HepG2 (cell line): ENCODE results near the gene NET1.

Experiments
- EZH2 ChIP-seq: conservative IDR thresholded peaks from 2 replicates; pipeline ENCODE4 v1.6.1; 2012; ENCODE audit warnings: mild to moderate bottlenecking, low read depth, low read length, moderate library complexity
- FOSL2 ChIP-seq: sonication (generic); formaldehyde crosslinking; IDR thresholded peaks from 2 replicates; pipeline ENCODE4 v1.4.0; 2020; ENCODE audit warnings: missing genetic modification reagents
- FOXP4 ChIP-seq: sonication (generic); formaldehyde crosslinking; IDR thresholded peaks from 2 replicates; pipeline ENCODE4 v1.4.0; 2020; ENCODE audit warnings: missing genetic modification reagents
- JUN ChIP-seq: sonication (generic); formaldehyde crosslinking; IDR thresholded peaks from 2 replicates; pipeline ENCODE4 v1.4.0; 2020; ENCODE audit warnings: mild to moderate bottlenecking, missing genetic modification reagents
- MAFK ChIP-seq, 2 experiments: IDR thresholded peaks in 1 of 2; conservative IDR thresholded peaks in 1 of 2; 2 replicates each; pipeline ENCODE4 v1.6.1; 2011; ENCODE audit warnings: improper control_type of control experiment in 2 of 2, low read length in 2 of 2
- ZBTB7B ChIP-seq: sonication (generic); formaldehyde crosslinking; IDR thresholded peaks from 2 replicates; pipeline ENCODE4 v1.4.0; 2020; ENCODE audit warnings: missing genetic modification reagents
- ZFP1 ChIP-seq: IDR thresholded peaks from 2 replicates; pipeline ENCODE4 v1.6.1; 2016
- TF ChIP-seq, protein P1 (sequence below): IDR thresholded peaks from 2 replicates; pipeline ENCODE4 v1.6.1; 2012; ENCODE audit warnings: low read length, improper control_type of control experiment
- TF ChIP-seq, protein P2 (sequence below): sonication (generic); formaldehyde crosslinking; IDR thresholded peaks from 2 replicates; pipeline ENCODE4 v1.5.0; 2020; ENCODE audit warnings: mild to moderate bottlenecking, missing genetic modification reagents, moderate library complexity

DNA sequence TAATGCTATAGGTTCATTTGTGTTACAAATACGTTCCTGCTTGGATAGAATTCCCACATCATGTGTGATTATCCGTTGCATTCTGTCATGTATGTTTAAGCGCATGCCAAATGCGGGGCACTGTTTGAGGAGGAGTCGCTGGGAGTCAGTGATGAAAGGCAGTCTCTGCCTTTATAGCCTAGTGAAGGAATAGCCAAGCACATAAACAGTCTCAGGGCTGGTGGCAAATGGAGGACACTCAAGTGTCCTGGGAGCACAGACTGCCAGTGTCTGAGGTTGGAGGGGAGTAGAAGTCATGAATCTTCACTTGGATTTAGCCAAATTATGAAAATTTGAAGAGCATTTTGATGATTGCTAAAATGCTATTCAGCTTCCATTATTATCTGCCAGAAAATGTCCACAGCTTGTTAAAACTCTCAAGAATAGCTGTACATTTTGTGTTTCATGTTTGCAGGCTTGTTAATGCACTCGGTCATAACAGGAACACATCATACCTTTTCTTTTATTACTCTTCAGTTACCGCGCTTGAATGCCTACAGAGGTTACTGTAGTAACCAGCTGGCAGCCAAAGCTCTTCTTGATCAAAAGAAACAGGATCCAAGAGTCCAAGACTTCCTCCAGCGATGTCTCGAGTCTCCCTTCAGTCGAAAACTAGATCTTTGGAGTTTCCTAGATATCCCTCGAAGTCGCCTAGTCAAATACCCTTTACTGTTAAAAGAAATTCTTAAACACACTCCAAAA, 41.6 kb downstream of the NET1 start:
- TF ChIP-seq EZH2: no peak
- TF ChIP-seq FOXP4 (CRISPR knock-in tag): no peak
- TF ChIP-seq, protein P1, sequence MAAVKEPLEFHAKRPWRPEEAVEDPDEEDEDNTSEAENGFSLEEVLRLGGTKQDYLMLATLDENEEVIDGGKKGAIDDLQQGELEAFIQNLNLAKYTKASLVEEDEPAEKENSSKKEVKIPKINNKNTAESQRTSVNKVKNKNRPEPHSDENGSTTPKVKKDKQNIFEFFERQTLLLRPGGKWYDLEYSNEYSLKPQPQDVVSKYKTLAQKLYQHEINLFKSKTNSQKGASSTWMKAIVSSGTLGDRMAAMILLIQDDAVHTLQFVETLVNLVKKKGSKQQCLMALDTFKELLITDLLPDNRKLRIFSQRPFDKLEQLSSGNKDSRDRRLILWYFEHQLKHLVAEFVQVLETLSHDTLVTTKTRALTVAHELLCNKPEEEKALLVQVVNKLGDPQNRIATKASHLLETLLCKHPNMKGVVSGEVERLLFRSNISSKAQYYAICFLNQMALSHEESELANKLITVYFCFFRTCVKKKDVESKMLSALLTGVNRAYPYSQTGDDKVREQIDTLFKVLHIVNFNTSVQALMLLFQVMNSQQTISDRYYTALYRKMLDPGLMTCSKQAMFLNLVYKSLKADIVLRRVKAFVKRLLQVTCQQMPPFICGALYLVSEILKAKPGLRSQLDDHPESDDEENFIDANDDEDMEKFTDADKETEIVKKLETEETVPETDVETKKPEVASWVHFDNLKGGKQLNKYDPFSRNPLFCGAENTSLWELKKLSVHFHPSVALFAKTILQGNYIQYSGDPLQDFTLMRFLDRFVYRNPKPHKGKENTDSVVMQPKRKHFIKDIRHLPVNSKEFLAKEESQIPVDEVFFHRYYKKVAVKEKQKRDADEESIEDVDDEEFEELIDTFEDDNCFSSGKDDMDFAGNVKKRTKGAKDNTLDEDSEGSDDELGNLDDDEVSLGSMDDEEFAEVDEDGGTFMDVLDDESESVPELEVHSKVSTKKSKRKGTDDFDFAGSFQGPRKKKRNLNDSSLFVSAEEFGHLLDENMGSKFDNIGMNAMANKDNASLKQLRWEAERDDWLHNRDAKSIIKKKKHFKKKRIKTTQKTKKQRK: no peak
- TF ChIP-seq ZBTB7B (CRISPR knock-in tag): no peak
- no peak for TF ChIP-seq MAFK (conservative IDR thresholded peaks at IDR 0.05 in 1 of 2, IDR thresholded peaks at IDR 0.05 in 1 of 2; ENCODE audit: low read length in 2 of 2)
- TF ChIP-seq, protein P2, sequence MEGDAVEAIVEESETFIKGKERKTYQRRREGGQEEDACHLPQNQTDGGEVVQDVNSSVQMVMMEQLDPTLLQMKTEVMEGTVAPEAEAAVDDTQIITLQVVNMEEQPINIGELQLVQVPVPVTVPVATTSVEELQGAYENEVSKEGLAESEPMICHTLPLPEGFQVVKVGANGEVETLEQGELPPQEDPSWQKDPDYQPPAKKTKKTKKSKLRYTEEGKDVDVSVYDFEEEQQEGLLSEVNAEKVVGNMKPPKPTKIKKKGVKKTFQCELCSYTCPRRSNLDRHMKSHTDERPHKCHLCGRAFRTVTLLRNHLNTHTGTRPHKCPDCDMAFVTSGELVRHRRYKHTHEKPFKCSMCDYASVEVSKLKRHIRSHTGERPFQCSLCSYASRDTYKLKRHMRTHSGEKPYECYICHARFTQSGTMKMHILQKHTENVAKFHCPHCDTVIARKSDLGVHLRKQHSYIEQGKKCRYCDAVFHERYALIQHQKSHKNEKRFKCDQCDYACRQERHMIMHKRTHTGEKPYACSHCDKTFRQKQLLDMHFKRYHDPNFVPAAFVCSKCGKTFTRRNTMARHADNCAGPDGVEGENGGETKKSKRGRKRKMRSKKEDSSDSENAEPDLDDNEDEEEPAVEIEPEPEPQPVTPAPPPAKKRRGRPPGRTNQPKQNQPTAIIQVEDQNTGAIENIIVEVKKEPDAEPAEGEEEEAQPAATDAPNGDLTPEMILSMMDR (CRISPR knock-in tag): no peak
- no peak for TF ChIP-seq ZFP1 (CRISPR knock-in tag)
- no peak for TF ChIP-seq FOSL2 (CRISPR knock-in tag)
- no peak for TF ChIP-seq JUN
